CD1c-positive myeloid dendritic cell (primary cell): ENCODE measurements around the gene TMEM263.
A peak's percentile ranks its signal among the peaks of the same experiment; 100 is the strongest.

Source experiments
- DNase-seq: peaks from one replicate; pipeline ENCODE4 v3.0.0-alpha.2; 2016; ENCODE audit errors: extremely low spot score

TMEM263 gene

GRCh38 chr12:106947461-106947860 lies 8.2 kb upstream of the TMEM263 start:
- DNase-seq: no peak

GRCh38 chr12:106950591-106950990 lies 5.1 kb upstream of the TMEM263 start:
- DNase-seq: no peak

GRCh38 chr12:106953352-106954250 lies 2.1 kb upstream of the TMEM263 start:
- no peak for DNase-seq

GRCh38 chr12:106954462-106955376 lies 988 bp upstream of the TMEM263 start:
- DNase-seq: no peak

- peak; percentile 43 for DNase-seq
Observed at GRCh38 chr12:106956048-106956578, 406 bp downstream of the TMEM263 start.

GRCh38 chr12:106957583-106957982 lies 1.9 kb downstream of the TMEM263 start:
- no peak for DNase-seq

GRCh38 chr12:106960443-106960842 lies 4.7 kb downstream of the TMEM263 start:
- DNase-seq: no peak

- no peak for DNase-seq
Observed at GRCh38 chr12:106962286-106962685, 6.6 kb downstream of the TMEM263 start.

- no peak for DNase-seq
Observed at GRCh38 chr12:106964526-106964925, 8.8 kb downstream of the TMEM263 start.

GRCh38 chr12:106971065-106971464 lies 15.4 kb downstream of the TMEM263 start:
- no peak for DNase-seq

GRCh38 chr12:106973545-106973944 lies 17.8 kb downstream of the TMEM263 start:
- DNase-seq: no peak

- no peak for DNase-seq
Observed at GRCh38 chr12:106974511-106974910, 18.8 kb downstream of the TMEM263 start.

GRCh38 chr12:106975098-106975497 lies 19.4 kb downstream of the TMEM263 start:
- DNase-seq: no peak

- no peak for DNase-seq
Observed at GRCh38 chr12:106975993-106976658, 20.4 kb downstream of the TMEM263 start.

GRCh38 chr12:106976668-106977067 lies 21.0 kb downstream of the TMEM263 start:
- DNase-seq: no peak

GRCh38 chr12:106978035-106978800 lies 22.5 kb downstream of the TMEM263 start:
- no peak for DNase-seq

- no peak for DNase-seq
Observed at GRCh38 chr12:106980944-106981343, 25.2 kb downstream of the TMEM263 start.

- DNase-seq: no peak
Observed at GRCh38 chr12:106981788-106982187, 26.1 kb downstream of the TMEM263 start.

- no peak for DNase-seq
Observed at GRCh38 chr12:106982229-106982628, 26.5 kb downstream of the TMEM263 start.

GRCh38 chr12:106984588-106985137 lies 29.0 kb downstream of the TMEM263 start:
- DNase-seq: no peak

GRCh38 chr12:106985479-106985878 lies 29.8 kb downstream of the TMEM263 start:
- DNase-seq: no peak
